ENCODE data around the gene NEURL1B. TPM values are rescaled to one million over a fixed set of nuclear protein-coding genes. Genes with fewer than 3 reads are reported as not detected.

Gene NEURL1B
- total and polyA plus RNA-seq, 11 donors, result 11.8 to 47.1 (median 25.8) TPM

GRCh38 chr5:172670444-172670843, 29.4 kb downstream of the NEURL1B start:
- Histone ChIP-seq H3K36me3 (peaks cover 0 to 54% (median 29%) of the 10 kb centered on the region in 9 donors), H3K4me1 (peaks cover 0 to 84% (median 41%) of the 10 kb centered on the region in 12 donors), H3K9me3 (no peaks in the 10 kb centered on the region), H3K27me3 (no peaks in the 10 kb centered on the region), H3K27ac (peak overlapping the region in 1 of 12 donors; percentile 51), H3K4me3 (no peak overlapping the region)
- DNase-seq (no peak), ATAC-seq (no peak)
- no peak for TF ChIP-seq CTCF (IDR thresholded peaks at IDR 0.05)
- no peak for TF ChIP-seq POLR2A (IDR thresholded peaks at IDR 0.05)
- WGBS, 4 donors, result 85 to 92% (median 89%) methylated on average over 9 of the region's 9 CpGs
- intact Hi-C loops (cut with DNase I), result no loop called here

- peaks cover 0 to 61% (median 29%) of the 10 kb centered on the region in 9 donors for H3K36me3 ChIP-seq
- no peaks in the 10 kb centered on the region for H3K27me3 ChIP-seq
- ATAC-seq, result no peak
- H3K9me3 ChIP-seq, result no peaks in the 10 kb centered on the region
- no peak for DNase-seq
- TF ChIP-seq POLR2A (IDR thresholded peaks at IDR 0.05), result no peak
- TF ChIP-seq CTCF (IDR thresholded peaks at IDR 0.05), result no peak
- H3K27ac ChIP-seq, result peak overlapping the region in 1 of 12 donors; percentile 39
- H3K4me3 ChIP-seq, result no peak overlapping the region
- intact Hi-C loops (cut with DNase I), result no loop called here
- H3K4me1 ChIP-seq, result peaks cover 0 to 84% (median 39%) of the 10 kb centered on the region in 12 donors
- 71 to 78% (median 75%) methylated on average over 5 of the region's 5 CpGs for WGBS, 4 donors
Measured at GRCh38 chr5:172671091-172671490, 30.0 kb downstream of the NEURL1B start.

- no peak for ATAC-seq
- WGBS, 4 donors, result 22 to 60% (median 36%) methylated on average over 2 of the region's 2 CpGs
- no peak for DNase-seq
- no peak overlapping the region for H3K4me3 ChIP-seq
- peak overlapping the region in 1 of 12 donors; percentile 49 for H3K27ac ChIP-seq
- TF ChIP-seq POLR2A (IDR thresholded peaks at IDR 0.05) (no peak), CTCF (IDR thresholded peaks at IDR 0.05) (no peak)
- peaks cover 0 to 84% (median 37%) of the 10 kb centered on the region in 12 donors for H3K4me1 ChIP-seq
- H3K36me3 ChIP-seq, result peaks cover 0 to 77% (median 29%) of the 10 kb centered on the region in 9 donors
- intact Hi-C loops (cut with DNase I), result no loop called here
- no peaks in the 10 kb centered on the region for H3K9me3 ChIP-seq
- no peaks in the 10 kb centered on the region for H3K27me3 ChIP-seq
Measured at GRCh38 chr5:172672681-172673080, 31.6 kb downstream of the NEURL1B start.

DNA sequence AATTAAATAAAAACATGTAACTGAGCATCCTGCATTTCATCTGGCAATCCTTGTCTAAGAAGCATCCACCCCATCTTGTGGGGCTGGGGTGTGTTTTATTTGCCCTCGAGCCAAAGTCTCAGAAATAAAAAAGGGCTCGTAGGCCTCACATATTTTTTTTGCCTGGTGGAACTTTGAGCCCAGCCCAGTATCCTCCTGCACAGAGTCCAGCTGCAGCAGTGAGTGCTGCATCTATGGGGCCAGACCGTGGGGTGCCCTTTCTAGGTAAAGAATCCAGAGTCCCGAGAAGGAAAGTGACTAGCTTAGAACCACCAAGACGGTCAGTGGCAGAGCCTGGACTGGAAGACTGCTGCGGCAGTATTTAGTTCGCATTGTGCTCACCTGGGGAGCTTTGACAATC, 33.1 kb downstream of the NEURL1B start:
- peaks cover 0 to 83% (median 37%) of the 10 kb centered on the region in 12 donors for H3K4me1 ChIP-seq
- H3K27ac ChIP-seq, result peak overlapping the region in 2 of 12 donors; percentile 12 to 49
- DNase-seq, result no peak
- no peak for ATAC-seq
- 68 to 82% (median 76%) methylated on average over 7 of the region's 7 CpGs for WGBS, 4 donors
- no peak overlapping the region for H3K4me3 ChIP-seq
- H3K27me3 ChIP-seq, result no peaks in the 10 kb centered on the region
- peaks cover 0 to 81% (median 34%) of the 10 kb centered on the region in 9 donors for H3K36me3 ChIP-seq
- no peaks in the 10 kb centered on the region for H3K9me3 ChIP-seq
- intact Hi-C loops (cut with DNase I), result no loop called here
- no peak for TF ChIP-seq CTCF (IDR thresholded peaks at IDR 0.05)
- TF ChIP-seq POLR2A (IDR thresholded peaks at IDR 0.05), result no peak

All from heart left ventricle (tissue), 16 donors.